Activated naive CD4-positive, alpha-beta T cell treated with anti-CD3 and anti-CD28 coated beads, Interleukin-2, amount 50 U/mL, for 72 hours (primary cell): ENCODE measurements around the gene SAMHD1. TPM values are rescaled to one million over a fixed set of nuclear protein-coding genes. Genes with fewer than 3 reads are reported as not detected.
A peak's percentile ranks its signal among the peaks of the same experiment; 100 is the strongest.
"Not testable (repeated sequence)": the region's sequence is repeated elsewhere in the genome, so short reads cannot be mapped to it uniquely, and the experiment has no call there.

ENCODE experiments used
- ATAC-seq, 2 donors: fragments of 150-1000 bp; cut with Tn5 transposase; 2 replicates each; pipeline ENCODE4 v1.10.0; 2021; ENCODE audit warnings: mild to moderate bottlenecking in 2 of 2, moderate library complexity in 2 of 2
- DNase-seq, 2 donors: peaks; one replicate each; pipeline ENCODE4 v3.0.0; 2021 to 2022; ENCODE audit warnings: low spot score in 2 of 2
- H3K27ac Mint-ChIP-seq, 2 donors: one replicate each; pipeline ENCODE4 v1.8.0; 2022; ENCODE audit warnings: mild to moderate bottlenecking in 2 of 2, mixed read lengths in 2 of 2
- H3K36me3 Mint-ChIP-seq, 2 donors: one replicate each; pipeline ENCODE4 v1.8.0; 2022; ENCODE audit warnings: mixed read lengths in 2 of 2
- H3K9me3 Mint-ChIP-seq, 2 donors: one replicate each; pipeline ENCODE4 v1.8.0; 2022; ENCODE audit warnings: mixed read lengths in 2 of 2
- total RNA-seq, 2 donors: library from RNA; stranded (reverse); gene quantifications; one replicate each; pipeline ENCODE4 v1.2.3, GENCODE V29; 2022

The SAMHD1 gene
- total RNA-seq, 2 donors from 2014 or later: 50.2 to 56.3 TPM

GRCh38 chr20:36966965-36967364 is 15.5 kb upstream of the SAMHD1 start:
- peaks cover 13 to 14% of the 10 kb centered on the region in 2 donors for H3K9me3 Mint-ChIP-seq
- ATAC-seq: not testable (repeated sequence)

GRCh38 chr20:36962354-36962941 is 10.9 kb upstream of the SAMHD1 start:
- H3K27ac Mint-ChIP-seq, ATAC-seq, DNase-seq: not testable (repeated sequence)
- Mint-ChIP-seq H3K36me3 (peaks cover 11 to 17% of the 10 kb centered on the region in 2 donors), H3K9me3 (peaks cover 5 to 11% of the 10 kb centered on the region in 2 donors)

More at GRCh38 chr20:36966965-36967364, 15.5 kb upstream of the SAMHD1 start:
- peak overlapping the region in 1 of 2 donors; percentile 85 for H3K27ac Mint-ChIP-seq
- DNase-seq: not testable (repeated sequence)
- peaks cover 23 to 26% of the 10 kb centered on the region in 2 donors for H3K36me3 Mint-ChIP-seq

- no peak overlapping the region for H3K27ac Mint-ChIP-seq
- no peak for ATAC-seq
- H3K9me3 Mint-ChIP-seq: peaks cover 5 to 11% of the 10 kb centered on the region in 2 donors
- H3K36me3 Mint-ChIP-seq: peaks cover 11 to 17% of the 10 kb centered on the region in 2 donors
- DNase-seq: no peak
These were observed 7.7 kb upstream of the SAMHD1 start for GRCh38 chr20:36959242-36959641.

- H3K9me3 Mint-ChIP-seq: peaks cover 5 to 11% of the 10 kb centered on the region in 2 donors
These were observed 6.6 kb upstream of the SAMHD1 start for GRCh38 chr20:36957875-36958667.

GRCh38 chr20:36956674-36957073 is 5.2 kb upstream of the SAMHD1 start:
- peaks cover 1 to 4% of the 10 kb centered on the region in 2 donors for H3K36me3 Mint-ChIP-seq
- no peak for ATAC-seq
- no peak overlapping the region for H3K27ac Mint-ChIP-seq
- H3K9me3 Mint-ChIP-seq: peaks cover 0 to 6% of the 10 kb centered on the region in 2 donors
- DNase-seq: no peak

More at GRCh38 chr20:36957875-36958667, 6.6 kb upstream of the SAMHD1 start:
- peak in 1 of 2 donors; percentile 84 for ATAC-seq
- no peak for DNase-seq
- H3K27ac Mint-ChIP-seq: no peak overlapping the region
- peaks cover 10 to 16% of the 10 kb centered on the region in 2 donors for H3K36me3 Mint-ChIP-seq

GRCh38 chr20:36956016-36956415 is 4.5 kb upstream of the SAMHD1 start:
- H3K27ac Mint-ChIP-seq: no peak overlapping the region
- peaks cover 5 to 6% of the 10 kb centered on the region in 2 donors for H3K36me3 Mint-ChIP-seq
- DNase-seq (no peak), ATAC-seq (no peak)
- H3K9me3 Mint-ChIP-seq: peaks cover 0 to 6% of the 10 kb centered on the region in 2 donors

GRCh38 chr20:36951979-36952738 is 651 bp upstream of the SAMHD1 start:
- ATAC-seq (no peak), DNase-seq (no peak)
- H3K9me3 Mint-ChIP-seq: no peaks in the 10 kb centered on the region
- peaks cover 11 to 13% of the 10 kb centered on the region in 2 donors for H3K36me3 Mint-ChIP-seq
- peak overlapping the region; percentile 94 to 98 for H3K27ac Mint-ChIP-seq

GRCh38 chr20:36950414-36951197 is 902 bp downstream of the SAMHD1 start:
- Mint-ChIP-seq H3K9me3 (no peaks in the 10 kb centered on the region), H3K36me3 (peaks cover 11 to 17% of the 10 kb centered on the region in 2 donors), H3K27ac (peak overlapping the region; percentile 94 to 98)
- ATAC-seq (no peak), DNase-seq (peak in 1 of 2 donors; percentile 69)

GRCh38 chr20:36941401-36941835 is 10.1 kb downstream of the SAMHD1 start:
- no peaks in the 10 kb centered on the region for H3K9me3 Mint-ChIP-seq
- peaks cover 4 to 30% of the 10 kb centered on the region in 2 donors for H3K36me3 Mint-ChIP-seq
- ATAC-seq (peak; percentile 70 to 72), DNase-seq (no peak)
- peak overlapping the region; percentile 69 to 92 for H3K27ac Mint-ChIP-seq

- peaks cover 0 to 6% of the 10 kb centered on the region in 2 donors for H3K36me3 Mint-ChIP-seq
- H3K9me3 Mint-ChIP-seq: no peaks in the 10 kb centered on the region
- peak overlapping the region; percentile 10 to 65 for H3K27ac Mint-ChIP-seq
- DNase-seq (no peak), ATAC-seq (no peak)
These were observed 14.1 kb downstream of the SAMHD1 start for GRCh38 chr20:36937402-36937770.

GRCh38 chr20:36936761-36937401 is 14.6 kb downstream of the SAMHD1 start:
- not testable (repeated sequence) for H3K9me3 Mint-ChIP-seq, DNase-seq, ATAC-seq, H3K36me3 Mint-ChIP-seq
- H3K27ac Mint-ChIP-seq: peak overlapping the region; percentile 10 to 65

- no peaks in the 10 kb centered on the region for H3K9me3 Mint-ChIP-seq
- ATAC-seq (no peak), DNase-seq (no peak)
- H3K27ac Mint-ChIP-seq: peak overlapping the region in 1 of 2 donors; percentile 65
- peaks cover 0 to 6% of the 10 kb centered on the region in 2 donors for H3K36me3 Mint-ChIP-seq
These were observed 15.2 kb downstream of the SAMHD1 start for GRCh38 chr20:36936341-36936740.

- not testable (repeated sequence) for DNase-seq, ATAC-seq, H3K27ac Mint-ChIP-seq, H3K9me3 Mint-ChIP-seq
- peaks cover 6 to 29% of the 10 kb centered on the region in 2 donors for H3K36me3 Mint-ChIP-seq
These were observed 17.9 kb downstream of the SAMHD1 start for GRCh38 chr20:36933571-36933970.

GRCh38 chr20:36932476-36933426 is 18.8 kb downstream of the SAMHD1 start:
- Mint-ChIP-seq H3K27ac (peak overlapping the region; percentile 44 to 78), H3K36me3 (peaks cover 6 to 32% of the 10 kb centered on the region in 2 donors), H3K9me3 (no peaks in the 10 kb centered on the region)
- ATAC-seq (no peak), DNase-seq (no peak)
